Mesothelial cell of epicardium (in vitro differentiated cells): ENCODE data around the gene HTR6. TPM values are rescaled to one million over a fixed set of nuclear protein-coding genes. Genes with fewer than 3 reads are reported as not detected.

Experiments used
- DNase-seq, 2 experiments: peaks; one replicate each; pipeline ENCODE4 v3.0.0; 2021; ENCODE audit warnings: low spot score in 2 of 2; ENCODE audit not compliant: unreplicated experiment in 2 of 2
- H3K27ac Mint-ChIP-seq: 2 replicates; pipeline ENCODE4 v1.8.0; 2021; ENCODE audit warnings: mixed read lengths
- H3K27me3 Mint-ChIP-seq: 2 replicates; pipeline ENCODE4 v1.8.0; 2021; ENCODE audit warnings: low read depth, mixed read lengths
- H3K36me3 Mint-ChIP-seq: 2 replicates; pipeline ENCODE4 v1.8.0; 2021; ENCODE audit warnings: mixed read lengths
- H3K4me1 Mint-ChIP-seq: 2 replicates; pipeline ENCODE4 v1.8.0; 2021; ENCODE audit warnings: mixed read lengths
- H3K4me3 Mint-ChIP-seq: 2 replicates; pipeline ENCODE4 v1.8.0; 2021; ENCODE audit warnings: mild to moderate bottlenecking, moderate library complexity, mixed read lengths
- H3K9me3 Mint-ChIP-seq: 2 replicates; pipeline ENCODE4 v1.8.0; 2021; ENCODE audit warnings: mixed read lengths
- CTCF ChIP-seq: fragments of 200-600 bp; sonication (generic); IDR thresholded peaks from one replicate; pipeline ENCODE4 v1.5.0; 2021; ENCODE audit warnings: antibody characterized with exemption; ENCODE audit not compliant: unreplicated experiment
- total RNA-seq: library from RNA; stranded (reverse); gene quantifications from 3 replicates; pipeline ENCODE4 v1.2.1, GENCODE V29; 2021

The HTR6 gene
- total RNA-seq, 1 donor from 2014 or later = 0.11 TPM

GRCh38 chr1:19670787-19671186 is 6.1 kb downstream of the HTR6 start:
- H3K36me3 Mint-ChIP-seq = no peaks in the 10 kb centered on the region
- TF ChIP-seq CTCF = no peak

DNA sequence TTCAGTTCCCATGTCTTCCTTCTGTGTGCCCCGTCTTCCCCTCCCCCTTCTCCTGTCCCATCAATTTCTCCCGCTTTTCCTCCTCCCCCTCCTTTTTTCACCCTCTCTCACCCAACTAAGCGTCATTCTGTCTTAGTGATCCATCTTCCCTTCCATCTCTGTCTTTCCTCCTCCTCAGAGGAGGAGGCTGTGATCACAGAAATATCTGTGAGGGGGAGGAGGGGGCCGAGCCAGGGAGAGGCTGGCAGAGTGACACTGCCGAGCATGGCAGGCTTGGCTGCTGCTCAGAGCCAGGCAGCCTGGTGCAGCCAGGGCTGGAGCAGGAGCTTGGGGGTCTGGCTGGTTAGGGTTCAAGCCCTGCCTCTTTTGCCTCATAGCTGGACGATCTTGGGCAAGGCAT is 7.6 kb downstream of the HTR6 start:
- H3K27me3 Mint-ChIP-seq = peaks cover 80% of the 10 kb centered on the region
- no peak overlapping the region for H3K27ac Mint-ChIP-seq
- H3K4me1 Mint-ChIP-seq = no peaks in the 10 kb centered on the region
- no peak overlapping the region for H3K4me3 Mint-ChIP-seq
- DNase-seq = no peak
- H3K36me3 Mint-ChIP-seq = no peaks in the 10 kb centered on the region
- H3K9me3 Mint-ChIP-seq = no peaks in the 10 kb centered on the region
- no peak for TF ChIP-seq CTCF

More at GRCh38 chr1:19670787-19671186, 6.1 kb downstream of the HTR6 start:
- H3K9me3 Mint-ChIP-seq = no peaks in the 10 kb centered on the region
- no peak overlapping the region for H3K4me3 Mint-ChIP-seq
- H3K4me1 Mint-ChIP-seq = peaks cover 4% of the 10 kb centered on the region
- peaks cover 86% of the 10 kb centered on the region for H3K27me3 Mint-ChIP-seq
- no peak overlapping the region for H3K27ac Mint-ChIP-seq
- DNase-seq = no peak

DNA sequence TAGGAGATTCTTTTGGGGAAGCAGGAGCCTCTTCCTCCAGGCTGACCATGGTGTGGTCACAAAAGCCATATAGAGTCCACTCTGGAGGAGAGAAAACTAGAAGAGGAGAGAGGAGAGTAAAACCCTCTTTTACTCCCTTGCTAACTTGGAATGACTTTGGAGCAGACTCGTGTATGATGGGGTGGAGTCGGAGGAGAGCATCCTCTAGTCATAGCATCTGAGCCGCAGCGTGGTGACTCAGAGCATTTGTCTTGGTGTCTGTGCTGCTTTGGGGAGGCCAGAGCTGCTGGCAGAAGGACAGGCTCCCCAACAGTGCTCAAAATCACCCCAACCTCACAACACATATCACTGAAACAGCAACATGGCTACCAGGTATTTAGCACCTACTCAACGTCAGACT is 11.1 kb downstream of the HTR6 start:
- Mint-ChIP-seq H3K9me3 (no peaks in the 10 kb centered on the region), H3K4me3 (no peak overlapping the region), H3K27ac (no peak overlapping the region), H3K36me3 (no peaks in the 10 kb centered on the region), H3K27me3 (peaks cover 47% of the 10 kb centered on the region), H3K4me1 (no peaks in the 10 kb centered on the region)
- TF ChIP-seq CTCF = no peak
- DNase-seq = no peak

DNA sequence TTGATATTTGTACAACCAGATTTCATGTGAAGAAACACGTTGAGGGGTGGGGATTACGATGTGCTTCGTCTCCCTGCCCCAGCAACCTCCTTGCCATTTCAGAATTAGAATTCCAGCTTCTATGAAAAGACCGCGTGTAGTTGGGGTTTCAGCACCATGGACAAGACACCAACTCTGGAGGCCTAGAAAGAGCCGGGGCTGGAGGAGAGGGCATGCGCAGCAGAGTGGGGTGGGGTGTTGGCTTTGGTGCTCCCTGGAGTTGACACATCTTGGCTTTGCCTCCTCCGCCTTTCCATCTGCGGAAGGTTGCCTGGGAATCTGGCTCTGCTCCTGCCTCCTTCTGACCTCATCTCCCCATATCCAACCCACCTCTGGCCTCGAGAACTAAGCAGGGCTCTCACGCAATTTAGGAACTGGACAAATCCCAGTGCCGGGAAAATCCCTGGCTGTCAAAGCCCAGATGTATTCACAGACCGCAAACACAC is 11.8 kb downstream of the HTR6 start:
- Mint-ChIP-seq H3K27me3 (peaks cover 40% of the 10 kb centered on the region), H3K4me3 (no peak overlapping the region)

DNA sequence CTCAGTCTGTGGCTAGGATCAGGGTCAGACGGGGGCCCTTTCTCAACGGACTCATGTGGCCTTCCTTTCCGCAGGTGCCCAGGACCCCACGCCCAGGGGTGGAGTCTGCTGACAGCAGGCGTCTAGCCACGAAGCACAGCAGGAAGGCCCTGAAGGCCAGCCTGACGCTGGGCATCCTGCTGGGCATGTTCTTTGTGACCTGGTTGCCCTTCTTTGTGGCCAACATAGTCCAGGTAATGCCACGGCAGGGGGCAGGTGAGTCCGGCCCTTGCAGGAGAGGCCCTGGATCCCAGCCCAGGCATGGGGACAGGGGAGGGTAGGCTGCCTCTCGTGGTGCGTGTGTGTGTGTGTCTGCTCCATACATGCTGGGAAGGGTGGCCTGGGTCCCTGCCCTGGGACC is 13.8 kb downstream of the HTR6 start:
- H3K27me3 Mint-ChIP-seq = peaks cover 27% of the 10 kb centered on the region
- H3K9me3 Mint-ChIP-seq = no peaks in the 10 kb centered on the region
- H3K4me3 Mint-ChIP-seq = no peak overlapping the region
- H3K27ac Mint-ChIP-seq = no peak overlapping the region
- H3K4me1 Mint-ChIP-seq = no peaks in the 10 kb centered on the region
- H3K36me3 Mint-ChIP-seq = no peaks in the 10 kb centered on the region
- no peak for DNase-seq
- no peak for TF ChIP-seq CTCF

More for the DNA sequence above, 11.8 kb downstream of the HTR6 start:
- Mint-ChIP-seq H3K4me1 (no peaks in the 10 kb centered on the region), H3K36me3 (no peaks in the 10 kb centered on the region), H3K27ac (no peak overlapping the region), H3K9me3 (no peaks in the 10 kb centered on the region)
- no peak for TF ChIP-seq CTCF
- peak in 1 of 2 experiments; percentile 69 for DNase-seq

DNA sequence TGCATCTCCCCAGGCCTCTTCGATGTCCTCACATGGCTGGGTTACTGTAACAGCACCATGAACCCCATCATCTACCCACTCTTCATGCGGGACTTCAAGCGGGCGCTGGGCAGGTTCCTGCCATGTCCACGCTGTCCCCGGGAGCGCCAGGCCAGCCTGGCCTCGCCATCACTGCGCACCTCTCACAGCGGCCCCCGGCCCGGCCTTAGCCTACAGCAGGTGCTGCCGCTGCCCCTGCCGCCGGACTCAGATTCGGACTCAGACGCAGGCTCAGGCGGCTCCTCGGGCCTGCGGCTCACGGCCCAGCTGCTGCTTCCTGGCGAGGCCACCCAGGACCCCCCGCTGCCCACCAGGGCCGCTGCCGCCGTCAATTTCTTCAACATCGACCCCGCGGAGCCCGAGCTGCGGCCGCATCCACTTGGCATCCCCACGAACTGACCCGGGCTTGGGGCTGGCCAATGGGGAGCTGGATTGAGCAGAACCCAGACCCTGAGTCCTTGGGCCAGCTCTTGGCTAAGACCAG is 14.3 kb downstream of the HTR6 start:
- no peak for TF ChIP-seq CTCF
- peaks cover 27% of the 10 kb centered on the region for H3K27me3 Mint-ChIP-seq
- no peaks in the 10 kb centered on the region for H3K4me1 Mint-ChIP-seq
- DNase-seq = no peak
- H3K36me3 Mint-ChIP-seq = no peaks in the 10 kb centered on the region
- no peaks in the 10 kb centered on the region for H3K9me3 Mint-ChIP-seq
- no peak overlapping the region for H3K27ac Mint-ChIP-seq
- no peak overlapping the region for H3K4me3 Mint-ChIP-seq
